HEK293 (cell line): ENCODE measurements around the gene KIRREL3.

Source experiments
- CTCF ChIA-PET: fragments of 350-600 bp; formaldehyde crosslinking; extraction: SDS; loops from one replicate; lab custom pipeline; 2021; ENCODE audit warnings: antibody characterized with exemption; lab: Yijun Ruan, JAX
- POLR2A ChIA-PET: fragments of 300-600 bp; formaldehyde crosslinking; extraction: SDS; loops from one replicate; lab custom pipeline; 2020; ENCODE audit warnings: antibody characterized with exemption, inconsistent platforms; lab: Yijun Ruan, JAX
- H3K27ac ChIP-seq: fragments of 200-500 bp; sonication (Bioruptor generic); 2 replicates; pipeline ENCODE4 v1.5.1; 2014; ENCODE audit warnings: low read depth, low read length, control low read depth, inconsistent platforms; ENCODE audit errors: extremely low read depth
- H3K36me3 ChIP-seq, 2 experiments: fragments of 200-500 bp in 1 of 2; sonication (Bioruptor generic) in 1 of 2; 1 replicate in 1 of 2; 2 replicates in 1 of 2; pipeline ENCODE4 v1.5.1; 2014 to 2017; ENCODE audit warnings: inconsistent platforms in 2 of 2, low read length in 2 of 2; ENCODE audit not compliant: control insufficient read depth in 2 of 2, insufficient read depth in 1 of 2
- H3K4me1 ChIP-seq: fragments of 200-500 bp; sonication (Bioruptor generic); 2 replicates; pipeline ENCODE4 v1.5.1; 2014; ENCODE audit warnings: mild to moderate bottlenecking, low read length, inconsistent platforms; ENCODE audit not compliant: control insufficient read depth, insufficient read depth
- H3K4me3 ChIP-seq: 2 replicates; pipeline ENCODE4 v1.5.1; 2011; ENCODE audit warnings: low read depth, mild to moderate bottlenecking, control low read depth, low read length, moderate library complexity
- H3K9me3 ChIP-seq: fragments of 200-500 bp; sonication (Bioruptor generic); 2 replicates; pipeline ENCODE4 v1.5.1; 2014; ENCODE audit warnings: low read depth, low read length, inconsistent platforms; ENCODE audit not compliant: control insufficient read depth, insufficient read depth
- BCL11A ChIP-seq: fragments of 450-650 bp; formaldehyde crosslinking; IDR thresholded peaks from 2 replicates; pipeline ENCODE4 v1.5.1; 2016; ENCODE audit warnings: low read depth, missing biosample characterization, missing genetic modification characterization
- HOXD13 ChIP-seq: sonication (generic); formaldehyde crosslinking; IDR thresholded peaks from 2 replicates; pipeline ENCODE4 v1.8.0; 2022; ENCODE audit warnings: missing genetic modification reagents, borderline replicate concordance
- WT1 ChIP-seq: fragments of 450-650 bp; formaldehyde crosslinking; IDR thresholded peaks from 2 replicates; pipeline ENCODE4 v1.5.1; 2016; ENCODE audit warnings: missing biosample characterization, missing genetic modification characterization
- YY2 ChIP-seq: fragments of 450-650 bp; formaldehyde crosslinking; IDR thresholded peaks from 2 replicates; pipeline ENCODE4 v1.5.1; 2016; ENCODE audit warnings: missing biosample characterization, missing genetic modification characterization
- ZBTB7A ChIP-seq: fragments of 450-650 bp; formaldehyde crosslinking; IDR thresholded peaks from 2 replicates; pipeline ENCODE4 v1.5.1; 2016; ENCODE audit warnings: low read depth, missing biosample characterization, missing genetic modification characterization
- ZBTB8A ChIP-seq: fragments of 450-650 bp; formaldehyde crosslinking; IDR thresholded peaks from 2 replicates; pipeline ENCODE4 v1.5.1; 2016; ENCODE audit warnings: missing biosample characterization, missing genetic modification characterization
- ZFP3 ChIP-seq: fragments of 450-650 bp; formaldehyde crosslinking; IDR thresholded peaks from 2 replicates; pipeline ENCODE4 v1.5.1; 2016; ENCODE audit warnings: low read depth, missing biosample characterization, missing genetic modification characterization
- ZNF404 ChIP-seq: fragments of 450-650 bp; formaldehyde crosslinking; IDR thresholded peaks from 2 replicates; pipeline ENCODE4 v1.5.1; 2017; ENCODE audit warnings: missing biosample characterization, missing genetic modification characterization
- ZNF433 ChIP-seq: fragments of 450-650 bp; formaldehyde crosslinking; IDR thresholded peaks from 2 replicates; pipeline ENCODE4 v1.5.1; 2016; ENCODE audit warnings: missing biosample characterization, missing genetic modification characterization, low read depth
- ZNF530 ChIP-seq: fragments of 450-650 bp; formaldehyde crosslinking; IDR thresholded peaks from 2 replicates; pipeline ENCODE4 v1.5.1; 2016; ENCODE audit warnings: low read depth, missing biosample characterization, missing genetic modification characterization
- ZNF558 ChIP-seq: fragments of 450-650 bp; formaldehyde crosslinking; IDR thresholded peaks from 2 replicates; pipeline ENCODE4 v1.5.1; 2016; ENCODE audit warnings: missing biosample characterization, missing genetic modification characterization
- ZNF585B ChIP-seq: fragments of 450-650 bp; formaldehyde crosslinking; IDR thresholded peaks from 2 replicates; pipeline ENCODE4 v1.5.1; 2016; ENCODE audit warnings: missing biosample characterization, missing genetic modification characterization
- ZNF626 ChIP-seq: fragments of 450-650 bp; sonication (Bioruptor Pico); formaldehyde crosslinking; IDR thresholded peaks from 2 replicates; pipeline ENCODE4 v1.5.1; 2018; ENCODE audit warnings: missing biosample characterization, missing genetic modification characterization, inconsistent platforms
- ZNF76 ChIP-seq: fragments of 450-650 bp; formaldehyde crosslinking; IDR thresholded peaks from 2 replicates; pipeline ENCODE4; 2016; ENCODE audit warnings: low read depth, missing biosample characterization, missing genetic modification characterization, borderline replicate concordance
- ZNF776 ChIP-seq: fragments of 450-650 bp; formaldehyde crosslinking; IDR thresholded peaks from 2 replicates; pipeline ENCODE4 v1.5.0; 2017; ENCODE audit warnings: missing biosample characterization, missing genetic modification characterization, borderline replicate concordance
- ZSCAN16 ChIP-seq: fragments of 450-650 bp; formaldehyde crosslinking; IDR thresholded peaks from 2 replicates; pipeline ENCODE4 v1.5.1; 2016; ENCODE audit warnings: missing biosample characterization, missing genetic modification characterization
- TF ChIP-seq, protein P1 (sequence below): fragments of 450-650 bp; formaldehyde crosslinking; IDR thresholded peaks from 2 replicates; pipeline ENCODE4 v1.5.1; 2016; ENCODE audit warnings: missing biosample characterization, missing genetic modification characterization, borderline replicate concordance
- TF ChIP-seq, protein P2 (sequence below): fragments of 450-650 bp; formaldehyde crosslinking; IDR thresholded peaks from 2 replicates; pipeline ENCODE4 v1.5.1; 2016; ENCODE audit warnings: missing biosample characterization, missing genetic modification characterization
- TF ChIP-seq, protein P3 (sequence below): fragments of 450-650 bp; formaldehyde crosslinking; conservative IDR thresholded peaks from 2 replicates; pipeline ENCODE4 v1.5.1; 2016; ENCODE audit warnings: low read depth, missing biosample characterization, missing genetic modification characterization
- TF ChIP-seq, protein P4 (sequence below): fragments of 450-650 bp; formaldehyde crosslinking; IDR thresholded peaks from 2 replicates; pipeline ENCODE4 v1.5.1; 2017; ENCODE audit warnings: missing biosample characterization, missing genetic modification characterization

The KIRREL3 gene

DNA sequence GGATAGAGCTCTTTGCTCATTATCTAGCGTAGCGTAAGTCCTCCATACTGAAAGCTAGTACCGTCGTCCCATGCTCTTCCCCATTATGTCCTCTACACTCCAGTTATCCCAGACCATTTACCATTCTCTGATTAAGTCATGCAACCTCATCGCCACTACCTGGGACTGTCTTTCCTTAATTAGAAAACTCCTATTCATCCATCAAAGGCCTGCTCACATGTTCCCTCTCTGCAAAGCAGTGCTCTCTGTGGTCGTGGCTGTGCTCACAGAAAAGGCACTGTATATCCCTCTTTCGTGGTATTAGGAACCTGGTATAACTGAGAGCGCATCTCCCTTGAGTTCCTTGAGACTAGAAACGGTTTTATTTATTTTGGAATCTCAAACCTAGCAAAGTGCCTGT is 253.3 kb downstream of the KIRREL3 start:
- CTCF ChIA-PET = interaction anchor here (0.8 kb wide), 1 partner anchor 140 kb away, joined by 5 read pairs; no protein-coding TSS in a partner anchor
- Histone ChIP-seq H3K4me1 (no peaks in the 10 kb centered on the region), H3K4me3 (no peak overlapping the region), H3K9me3 (no peaks in the 10 kb centered on the region), H3K27ac (no peak overlapping the region), H3K36me3 (no peaks in the 10 kb centered on the region)
- POLR2A ChIA-PET = no interaction called here
- TF ChIP-seq ZFP3 = 0 out of 2 replicates have a peak, but pooled peaks have one; percentile 25
- TF ChIP-seq ZNF76 (tag by site-specific recombination) = no peak
- TF ChIP-seq ZNF585B (tag by site-specific recombination) = no peak
- no peak for TF ChIP-seq HOXD13 (CRISPR knock-in tag)

DNA sequence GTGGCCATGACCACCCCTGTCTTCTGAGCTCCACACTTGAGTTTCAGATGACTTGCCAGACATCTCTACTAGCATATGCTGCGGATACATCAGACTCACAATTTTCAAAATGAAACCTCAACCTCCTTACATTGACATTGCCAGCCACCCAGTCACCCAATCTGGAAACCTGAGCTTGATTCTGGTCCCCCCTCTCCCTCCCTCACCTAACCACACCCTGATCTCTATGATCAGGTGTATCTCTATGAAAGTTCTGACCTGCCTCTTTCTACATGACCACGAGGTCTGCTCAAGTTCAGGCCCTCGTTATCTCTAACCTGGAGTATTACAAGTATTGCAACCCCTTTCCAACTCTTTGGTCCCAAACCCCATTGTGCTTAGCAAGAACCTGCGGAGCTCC is 254.1 kb downstream of the KIRREL3 start:
- POLR2A ChIA-PET = no interaction called here
- no peaks in the 10 kb centered on the region for H3K36me3 ChIP-seq
- H3K9me3 ChIP-seq = no peaks in the 10 kb centered on the region
- CTCF ChIA-PET = interaction anchor here (0.8 kb wide), 1 partner anchor 140 kb away, joined by 5 read pairs; no protein-coding TSS in a partner anchor
- no peaks in the 10 kb centered on the region for H3K4me1 ChIP-seq
- H3K27ac ChIP-seq = no peak overlapping the region
- TF ChIP-seq ZBTB7A (tag by site-specific recombination) = no peak
- TF ChIP-seq, protein P1, sequence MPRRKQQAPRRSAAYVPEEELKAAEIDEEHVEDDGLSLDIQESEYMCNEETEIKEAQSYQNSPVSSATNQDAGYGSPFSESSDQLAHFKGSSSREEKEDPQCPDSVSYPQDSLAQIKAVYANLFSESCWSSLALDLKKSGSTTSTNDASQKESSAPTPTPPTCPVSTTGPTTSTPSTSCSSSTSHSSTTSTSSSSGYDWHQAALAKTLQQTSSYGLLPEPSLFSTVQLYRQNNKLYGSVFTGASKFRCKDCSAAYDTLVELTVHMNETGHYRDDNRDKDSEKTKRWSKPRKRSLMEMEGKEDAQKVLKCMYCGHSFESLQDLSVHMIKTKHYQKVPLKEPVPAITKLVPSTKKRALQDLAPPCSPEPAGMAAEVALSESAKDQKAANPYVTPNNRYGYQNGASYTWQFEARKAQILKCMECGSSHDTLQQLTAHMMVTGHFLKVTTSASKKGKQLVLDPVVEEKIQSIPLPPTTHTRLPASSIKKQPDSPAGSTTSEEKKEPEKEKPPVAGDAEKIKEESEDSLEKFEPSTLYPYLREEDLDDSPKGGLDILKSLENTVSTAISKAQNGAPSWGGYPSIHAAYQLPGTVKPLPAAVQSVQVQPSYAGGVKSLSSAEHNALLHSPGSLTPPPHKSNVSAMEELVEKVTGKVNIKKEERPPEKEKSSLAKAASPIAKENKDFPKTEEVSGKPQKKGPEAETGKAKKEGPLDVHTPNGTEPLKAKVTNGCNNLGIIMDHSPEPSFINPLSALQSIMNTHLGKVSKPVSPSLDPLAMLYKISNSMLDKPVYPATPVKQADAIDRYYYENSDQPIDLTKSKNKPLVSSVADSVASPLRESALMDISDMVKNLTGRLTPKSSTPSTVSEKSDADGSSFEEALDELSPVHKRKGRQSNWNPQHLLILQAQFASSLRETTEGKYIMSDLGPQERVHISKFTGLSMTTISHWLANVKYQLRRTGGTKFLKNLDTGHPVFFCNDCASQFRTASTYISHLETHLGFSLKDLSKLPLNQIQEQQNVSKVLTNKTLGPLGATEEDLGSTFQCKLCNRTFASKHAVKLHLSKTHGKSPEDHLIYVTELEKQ (tag by site-specific recombination) = no peak
- no peak for TF ChIP-seq ZNF558 (tag by site-specific recombination)
- TF ChIP-seq, protein P2, sequence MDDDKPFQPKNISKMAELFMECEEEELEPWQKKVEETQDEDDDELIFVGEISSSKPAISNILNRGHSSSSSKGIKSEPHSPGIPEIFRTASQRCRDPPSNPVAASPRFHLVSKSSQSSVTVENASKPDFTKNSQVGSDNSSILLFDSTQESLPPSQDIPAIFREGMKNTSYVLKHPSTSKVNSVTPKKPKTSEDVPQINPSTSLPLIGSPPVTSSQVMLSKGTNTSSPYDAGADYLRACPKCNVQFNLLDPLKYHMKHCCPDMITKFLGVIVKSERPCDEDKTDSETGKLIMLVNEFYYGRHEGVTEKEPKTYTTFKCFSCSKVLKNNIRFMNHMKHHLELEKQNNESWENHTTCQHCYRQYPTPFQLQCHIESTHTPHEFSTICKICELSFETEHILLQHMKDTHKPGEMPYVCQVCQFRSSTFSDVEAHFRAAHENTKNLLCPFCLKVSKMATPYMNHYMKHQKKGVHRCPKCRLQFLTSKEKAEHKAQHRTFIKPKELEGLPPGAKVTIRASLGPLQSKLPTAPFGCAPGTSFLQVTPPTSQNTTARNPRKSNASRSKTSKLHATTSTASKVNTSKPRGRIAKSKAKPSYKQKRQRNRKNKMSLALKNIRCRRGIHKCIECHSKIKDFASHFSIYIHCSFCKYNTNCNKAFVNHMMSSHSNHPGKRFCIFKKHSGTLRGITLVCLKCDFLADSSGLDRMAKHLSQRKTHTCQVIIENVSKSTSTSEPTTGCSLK (tag by site-specific recombination) = no peak
- no peak for TF ChIP-seq ZNF776 (tag by site-specific recombination)
- TF ChIP-seq, protein P3, sequence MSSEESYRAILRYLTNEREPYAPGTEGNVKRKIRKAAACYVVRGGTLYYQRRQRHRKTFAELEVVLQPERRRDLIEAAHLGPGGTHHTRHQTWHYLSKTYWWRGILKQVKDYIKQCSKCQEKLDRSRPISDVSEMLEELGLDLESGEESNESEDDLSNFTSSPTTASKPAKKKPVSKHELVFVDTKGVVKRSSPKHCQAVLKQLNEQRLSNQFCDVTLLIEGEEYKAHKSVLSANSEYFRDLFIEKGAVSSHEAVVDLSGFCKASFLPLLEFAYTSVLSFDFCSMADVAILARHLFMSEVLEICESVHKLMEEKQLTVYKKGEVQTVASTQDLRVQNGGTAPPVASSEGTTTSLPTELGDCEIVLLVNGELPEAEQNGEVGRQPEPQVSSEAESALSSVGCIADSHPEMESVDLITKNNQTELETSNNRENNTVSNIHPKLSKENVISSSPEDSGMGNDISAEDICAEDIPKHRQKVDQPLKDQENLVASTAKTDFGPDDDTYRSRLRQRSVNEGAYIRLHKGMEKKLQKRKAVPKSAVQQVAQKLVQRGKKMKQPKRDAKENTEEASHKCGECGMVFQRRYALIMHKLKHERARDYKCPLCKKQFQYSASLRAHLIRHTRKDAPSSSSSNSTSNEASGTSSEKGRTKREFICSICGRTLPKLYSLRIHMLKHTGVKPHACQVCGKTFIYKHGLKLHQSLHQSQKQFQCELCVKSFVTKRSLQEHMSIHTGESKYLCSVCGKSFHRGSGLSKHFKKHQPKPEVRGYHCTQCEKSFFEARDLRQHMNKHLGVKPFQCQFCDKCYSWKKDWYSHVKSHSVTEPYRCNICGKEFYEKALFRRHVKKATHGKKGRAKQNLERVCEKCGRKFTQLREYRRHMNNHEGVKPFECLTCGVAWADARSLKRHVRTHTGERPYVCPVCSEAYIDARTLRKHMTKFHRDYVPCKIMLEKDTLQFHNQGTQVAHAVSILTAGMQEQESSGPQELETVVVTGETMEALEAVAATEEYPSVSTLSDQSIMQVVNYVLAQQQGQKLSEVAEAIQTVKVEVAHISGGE (tag by site-specific recombination) = no peak
- TF ChIP-seq, all 188 proteins: peak for 0
- H3K4me3 ChIP-seq = no peak overlapping the region

DNA sequence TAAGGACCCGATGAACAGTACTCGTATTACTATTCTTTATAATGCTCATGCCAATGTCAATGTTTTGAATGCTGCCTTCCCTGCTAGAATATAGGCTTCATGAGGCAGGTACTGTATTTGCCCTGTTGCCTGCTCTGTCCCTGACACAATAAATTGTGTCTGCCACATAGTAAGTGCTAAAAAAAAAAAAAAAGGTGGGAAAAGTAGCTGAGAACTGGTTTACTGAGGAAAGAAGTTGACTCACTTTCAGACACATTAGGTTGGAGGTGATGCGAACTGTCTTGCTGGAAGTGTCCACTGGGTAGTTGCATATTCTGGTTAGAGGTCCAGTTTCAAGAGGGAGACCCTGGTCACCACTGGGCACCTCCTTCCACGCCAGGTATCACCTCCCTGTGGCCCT is 255.9 kb downstream of the KIRREL3 start:
- ChIA-PET CTCF (no interaction called here), POLR2A (no interaction called here)
- no peaks in the 10 kb centered on the region for H3K36me3 ChIP-seq
- H3K27ac ChIP-seq = no peak overlapping the region
- H3K4me1 ChIP-seq = no peaks in the 10 kb centered on the region
- H3K4me3 ChIP-seq = no peak overlapping the region
- H3K9me3 ChIP-seq = no peaks in the 10 kb centered on the region
- TF ChIP-seq WT1 (tag by site-specific recombination) (no peak), BCL11A (tag by site-specific recombination) (no peak), ZFP3 (no peak), ZSCAN16 (no peak), YY2 (tag by site-specific recombination) (no peak), ZNF626 (tag by site-specific recombination) (no peak), ZNF530 (no peak), ZNF433 (tag by site-specific recombination) (no peak), ZNF776 (tag by site-specific recombination) (no peak), ZNF404 (tag by site-specific recombination) (no peak), ZBTB8A (tag by site-specific recombination) (no peak)
- TF ChIP-seq, protein P4, sequence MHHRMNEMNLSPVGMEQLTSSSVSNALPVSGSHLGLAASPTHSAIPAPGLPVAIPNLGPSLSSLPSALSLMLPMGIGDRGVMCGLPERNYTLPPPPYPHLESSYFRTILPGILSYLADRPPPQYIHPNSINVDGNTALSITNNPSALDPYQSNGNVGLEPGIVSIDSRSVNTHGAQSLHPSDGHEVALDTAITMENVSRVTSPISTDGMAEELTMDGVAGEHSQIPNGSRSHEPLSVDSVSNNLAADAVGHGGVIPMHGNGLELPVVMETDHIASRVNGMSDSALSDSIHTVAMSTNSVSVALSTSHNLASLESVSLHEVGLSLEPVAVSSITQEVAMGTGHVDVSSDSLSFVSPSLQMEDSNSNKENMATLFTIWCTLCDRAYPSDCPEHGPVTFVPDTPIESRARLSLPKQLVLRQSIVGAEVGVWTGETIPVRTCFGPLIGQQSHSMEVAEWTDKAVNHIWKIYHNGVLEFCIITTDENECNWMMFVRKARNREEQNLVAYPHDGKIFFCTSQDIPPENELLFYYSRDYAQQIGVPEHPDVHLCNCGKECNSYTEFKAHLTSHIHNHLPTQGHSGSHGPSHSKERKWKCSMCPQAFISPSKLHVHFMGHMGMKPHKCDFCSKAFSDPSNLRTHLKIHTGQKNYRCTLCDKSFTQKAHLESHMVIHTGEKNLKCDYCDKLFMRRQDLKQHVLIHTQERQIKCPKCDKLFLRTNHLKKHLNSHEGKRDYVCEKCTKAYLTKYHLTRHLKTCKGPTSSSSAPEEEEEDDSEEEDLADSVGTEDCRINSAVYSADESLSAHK (tag by site-specific recombination) = no peak
